ENCODE results near the gene SDF4.

The SDF4 gene

GRCh38 chr1:1210726-1211540 lies 20.9 kb downstream of the SDF4 start:
- DNase-seq, result no peak

DNA sequence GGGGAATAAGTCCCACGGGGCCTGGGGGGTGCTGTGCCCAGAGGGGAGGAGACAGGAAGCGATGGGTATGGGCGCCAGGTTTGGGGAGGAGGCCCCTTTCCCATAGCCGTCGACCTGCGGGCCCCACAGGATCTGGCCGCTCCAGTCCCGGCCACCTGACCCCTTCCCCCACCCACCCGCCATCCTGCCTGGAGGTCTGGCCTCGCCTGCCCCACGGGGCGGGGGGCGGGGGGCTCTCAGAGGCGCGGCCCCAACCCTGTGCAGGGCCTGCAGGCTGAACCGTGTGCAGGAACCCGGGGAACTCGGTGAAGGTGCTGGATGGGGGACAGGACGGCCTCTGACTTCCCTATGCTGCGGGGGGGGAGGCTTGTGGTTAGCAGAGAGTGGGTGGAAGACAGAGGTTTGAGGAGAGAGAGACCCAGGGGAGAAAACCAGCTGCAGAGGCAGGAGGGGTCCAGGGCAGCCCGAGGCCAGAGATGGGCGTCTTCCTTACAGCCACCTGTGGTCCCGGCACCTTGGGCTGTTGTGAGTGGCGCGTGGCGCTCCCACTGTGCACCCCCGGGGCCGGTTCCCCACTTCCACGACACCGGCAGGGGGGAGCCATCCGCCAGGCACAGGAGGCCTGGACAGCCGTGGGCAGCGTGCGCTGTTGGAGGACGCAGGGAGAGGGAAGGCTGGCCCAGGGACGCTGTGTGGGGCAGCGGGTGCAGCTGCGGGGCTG lies 22.9 kb downstream of the SDF4 start:
- peak; percentile 60 for DNase-seq

GRCh38 chr1:1207571-1207892 lies 24.3 kb downstream of the SDF4 start:
- DNase-seq, result no peak

DNA sequence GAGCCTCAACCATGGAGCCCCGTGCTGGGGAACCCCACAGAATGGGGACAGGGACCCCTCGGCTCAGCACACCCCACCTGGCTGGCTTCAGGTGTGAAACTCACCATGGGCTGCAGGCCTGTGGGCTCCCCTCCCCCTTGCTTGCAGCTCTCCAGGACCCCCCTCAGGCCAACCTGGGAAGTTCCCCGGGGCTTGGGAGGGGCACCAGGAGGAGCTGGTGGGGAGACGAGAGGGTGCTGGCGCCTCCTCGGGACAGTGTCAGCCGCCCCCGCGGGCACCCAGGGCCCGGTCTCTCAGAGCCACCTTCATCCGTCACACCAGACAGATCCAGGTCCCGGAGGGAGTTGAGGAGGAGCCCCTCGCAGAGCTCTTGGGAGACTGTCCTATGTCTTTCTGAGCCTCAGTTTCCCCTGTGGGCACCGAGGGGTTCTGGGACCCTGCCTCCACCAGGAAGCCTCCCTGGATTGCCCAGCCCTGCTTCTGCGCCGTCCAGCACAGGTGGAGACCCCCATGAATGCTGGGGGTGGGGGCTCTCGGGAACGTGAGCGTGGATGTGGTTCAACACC lies 24.8 kb downstream of the SDF4 start:
- no peak for DNase-seq

DNA sequence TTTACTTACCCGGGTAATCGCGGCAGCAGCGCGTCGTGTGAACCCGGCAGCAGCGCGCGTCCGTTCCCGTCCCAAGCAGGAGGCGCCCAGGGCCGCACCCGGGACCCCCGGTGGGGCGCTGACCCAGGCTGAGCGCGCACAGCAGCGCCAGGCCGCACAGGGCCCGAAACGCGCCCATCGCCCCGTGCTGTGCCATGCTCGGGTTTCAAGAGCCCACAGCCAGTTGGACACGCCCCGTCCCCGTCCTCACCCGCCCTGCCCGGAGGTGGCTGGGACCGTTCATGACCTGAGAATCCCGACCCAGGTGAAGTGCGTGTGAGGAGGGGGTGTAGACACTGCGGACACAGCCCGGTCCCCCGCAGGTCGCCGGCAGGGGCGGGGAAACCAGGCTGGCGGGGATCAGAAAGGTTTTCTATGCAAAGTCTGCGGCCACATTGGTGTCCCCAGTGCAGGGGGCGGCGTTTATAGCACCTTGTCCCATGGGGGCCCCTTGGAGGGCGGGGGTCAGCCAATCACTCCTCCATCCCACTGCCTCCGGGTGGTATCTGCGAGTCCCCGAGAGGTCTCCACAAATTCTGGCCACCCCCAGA lies 25.3 kb downstream of the SDF4 start, which contains the start of gene TNFRSF18:
TNFRSF18 (minus strand) TSS at position 217 of the 590 bp plus-strand sequence; CDS start at position 196, 21 bp downstream.
- DNase-seq, result peak; percentile 54

- no peak for DNase-seq
These were observed 25.9 kb downstream of the SDF4 start for GRCh38 chr1:1205769-1206375.

DNA sequence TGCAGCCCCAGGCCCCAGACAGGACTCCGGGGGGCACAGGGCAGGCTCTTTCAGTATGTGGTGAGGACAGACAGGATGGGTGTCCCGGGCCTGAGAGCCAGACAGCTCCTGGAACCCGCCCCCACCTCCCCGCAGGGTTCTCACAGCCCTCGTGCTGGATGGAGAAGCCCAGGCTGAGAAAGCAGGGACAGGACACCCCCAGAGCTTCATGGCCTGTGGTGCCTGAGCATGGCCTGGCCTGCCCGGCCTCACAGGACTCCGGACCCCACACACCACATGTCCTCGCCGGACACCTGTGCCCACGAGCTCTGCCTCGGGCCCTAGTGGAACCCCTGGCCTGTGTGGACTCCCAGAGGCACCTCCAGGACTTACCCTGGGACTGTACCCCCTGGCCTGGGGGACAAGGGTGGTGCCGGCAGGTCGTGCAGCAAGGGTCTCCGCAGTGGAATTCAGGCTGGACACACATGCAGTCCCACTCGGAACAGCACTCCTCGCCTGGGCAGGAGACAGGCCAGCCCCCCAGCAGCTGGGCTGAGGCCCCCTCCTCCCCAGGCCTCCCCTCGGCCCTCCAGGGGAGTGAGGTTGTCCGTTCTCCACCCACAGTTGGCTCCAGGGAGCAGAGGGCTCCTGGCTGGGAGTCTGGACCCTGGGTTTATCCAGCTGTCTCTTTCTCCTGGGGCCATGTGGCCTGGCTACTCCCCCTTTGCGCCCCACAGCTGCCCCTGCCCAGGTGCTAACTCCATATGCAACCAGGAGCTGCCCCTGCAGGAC lies 26.6 kb downstream of the SDF4 start:
- no peak for DNase-seq

GRCh38 chr1:1204425-1204920 lies 27.3 kb downstream of the SDF4 start:
- no peak for DNase-seq

DNA sequence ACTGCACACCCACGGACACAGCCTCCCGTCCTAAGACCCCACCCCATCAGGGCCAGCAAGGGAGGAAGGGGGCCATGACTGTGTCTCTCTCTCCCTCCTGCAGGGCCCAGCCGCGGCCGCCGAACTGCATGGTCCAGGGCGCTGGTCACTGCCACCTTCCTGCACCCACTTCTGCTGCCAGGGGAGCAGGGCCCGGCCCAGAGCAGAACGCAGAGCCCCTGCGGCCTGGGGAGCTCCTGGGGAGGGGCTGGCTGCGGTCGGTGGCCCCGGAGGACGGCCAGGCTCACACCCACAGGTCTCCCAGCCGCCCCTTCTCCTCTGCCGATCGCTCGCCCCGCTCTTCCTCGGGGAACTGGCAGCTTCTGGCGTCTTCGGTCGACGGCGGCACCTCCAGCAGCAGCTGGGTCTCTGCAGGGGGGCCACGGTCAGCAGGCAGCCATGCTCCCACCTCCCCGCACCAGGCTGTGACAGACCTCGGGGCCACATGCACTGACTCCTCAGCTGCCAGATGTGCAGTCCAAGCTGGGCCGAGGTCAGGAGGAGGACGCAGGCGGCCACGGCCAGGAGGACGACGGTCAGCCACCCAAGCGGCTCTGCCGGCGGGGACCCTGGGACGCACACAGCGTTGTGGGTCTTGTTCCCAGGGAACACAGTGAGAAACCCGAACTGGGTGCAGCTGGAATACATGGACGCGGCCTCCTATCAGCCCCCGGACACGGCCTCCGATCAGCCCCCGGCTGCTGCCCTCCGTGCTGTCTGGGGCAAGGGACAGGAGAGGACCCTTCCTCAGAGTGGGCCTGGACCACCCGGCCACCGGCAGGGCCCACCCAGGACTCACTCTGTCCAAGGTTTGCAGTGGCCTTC lies 28.0 kb downstream of the SDF4 start:
- no peak for DNase-seq

DNA sequence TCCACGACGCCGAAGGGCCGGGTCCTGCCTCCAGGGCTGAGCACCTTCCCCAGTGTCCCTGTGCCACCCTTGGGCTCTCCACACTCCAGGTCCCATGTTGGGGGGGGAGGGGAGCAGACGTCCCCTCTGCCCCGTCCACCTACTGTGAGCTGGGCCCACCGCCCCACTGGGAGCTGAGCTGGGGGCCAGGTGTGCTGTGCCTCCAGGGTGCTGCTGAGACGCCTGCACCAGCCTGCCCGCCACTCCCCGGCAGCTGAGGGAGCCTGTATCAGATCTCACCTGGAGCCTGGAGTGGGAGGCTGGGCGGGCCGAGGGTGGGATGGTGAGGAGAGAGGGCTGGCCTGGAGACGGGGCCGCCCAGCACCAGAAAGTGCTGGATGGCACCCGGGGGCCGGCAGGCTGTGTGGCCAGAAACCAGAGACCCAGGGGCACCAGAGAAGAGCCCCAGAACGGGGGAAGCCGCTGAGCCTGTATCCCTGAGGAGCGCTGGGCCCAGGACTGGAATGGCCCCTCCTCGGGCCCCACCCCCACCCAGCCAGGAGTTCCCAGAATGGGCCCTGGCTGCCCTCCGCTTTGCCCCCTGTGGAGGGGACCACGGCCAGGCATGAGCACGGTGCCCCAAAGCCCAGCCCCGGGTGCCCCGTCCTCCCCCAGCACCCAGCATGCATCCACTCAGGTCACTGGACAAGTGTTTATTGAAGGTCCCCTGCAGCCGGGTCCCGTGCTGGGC lies 28.8 kb downstream of the SDF4 start:
- DNase-seq, result no peak

GRCh38 chr1:1200876-1201810 lies 30.7 kb downstream of the SDF4 start:
- peak; percentile 92 for DNase-seq

- DNase-seq, result no peak
These were observed 31.6 kb downstream of the SDF4 start for GRCh38 chr1:1199961-1200875.

GRCh38 chr1:1199141-1199960 lies 32.5 kb downstream of the SDF4 start:
- DNase-seq, result no peak

DNA sequence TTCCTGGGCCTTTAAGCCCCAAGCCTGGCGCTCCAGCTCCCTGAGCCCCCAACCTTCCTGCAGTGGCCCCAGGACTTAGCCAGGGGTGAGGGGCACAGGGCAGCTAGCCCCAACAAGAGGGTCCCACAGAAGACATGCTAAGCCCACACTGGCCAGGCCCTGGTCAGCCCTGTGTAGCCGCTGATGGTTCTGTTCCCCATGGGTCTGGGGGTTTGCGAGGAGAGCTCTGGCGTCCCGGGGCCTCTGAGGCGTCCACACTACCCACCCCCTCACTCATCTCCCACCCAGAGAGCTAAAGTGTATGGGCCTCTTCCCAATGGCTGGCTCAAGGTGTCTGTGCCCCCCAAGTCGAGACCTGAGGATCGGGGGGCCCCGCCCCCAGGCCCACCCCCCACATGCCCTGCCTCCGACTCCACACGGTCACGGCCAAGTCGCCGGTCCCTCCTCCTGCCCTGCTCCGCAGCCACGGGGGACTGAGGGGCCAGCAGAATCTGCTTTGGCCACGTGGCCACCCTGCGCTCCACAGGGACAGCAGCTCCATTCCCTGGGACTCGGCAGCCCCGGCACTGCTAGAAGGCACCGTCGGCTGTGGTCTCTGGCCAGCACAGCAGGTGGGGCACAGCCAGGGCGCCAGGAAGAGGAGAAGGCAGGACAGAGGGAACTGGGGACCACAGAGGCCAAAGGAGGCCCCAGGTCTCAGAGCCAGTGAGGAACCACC lies 33.2 kb downstream of the SDF4 start:
- DNase-seq, result no peak

GRCh38 chr1:1197551-1198422 lies 34.0 kb downstream of the SDF4 start:
- DNase-seq, result no peak

- DNase-seq, result no peak
These were observed 34.7 kb downstream of the SDF4 start for GRCh38 chr1:1197188-1197500.

Measured in CD4-positive, alpha-beta T cell treated with Interleukin-12 subunit alpha and Interleukin-12 subunit beta, for 1 hour (primary cell).